ENCODE measurements around the gene SMPD3.

The SMPD3 gene

GRCh38 chr16:68359398-68360191 lies 88.7 kb downstream of the SMPD3 start:
- Mint-ChIP-seq H3K27ac (peak overlapping the region in 1 of 2 donors; percentile 34), H3K9me3 (no peaks in the 10 kb centered on the region), H3K4me3 (no peak overlapping the region), H3K4me1 (peaks cover 58% of the 10 kb centered on the region), H3K27me3 (peaks cover 10% of the 10 kb centered on the region)
- no peak for ATAC-seq
- no peak for DNase-seq

GRCh38 chr16:68358951-68359350 lies 89.4 kb downstream of the SMPD3 start:
- Mint-ChIP-seq H3K27ac (no peak overlapping the region), H3K9me3 (no peaks in the 10 kb centered on the region), H3K4me3 (no peak overlapping the region), H3K4me1 (peaks cover 61% of the 10 kb centered on the region), H3K27me3 (peaks cover 3% of the 10 kb centered on the region)
- ATAC-seq (no peak), DNase-seq (no peak)

GRCh38 chr16:68357923-68358322 lies 90.4 kb downstream of the SMPD3 start:
- H3K4me3 Mint-ChIP-seq: no peak overlapping the region
- ATAC-seq (no peak), DNase-seq (no peak)
- peaks cover 56% of the 10 kb centered on the region for H3K4me1 Mint-ChIP-seq
- no peaks in the 10 kb centered on the region for H3K9me3 Mint-ChIP-seq
- H3K27me3 Mint-ChIP-seq: no peaks in the 10 kb centered on the region
- H3K27ac Mint-ChIP-seq: no peak overlapping the region

- Mint-ChIP-seq H3K4me3 (no peak overlapping the region), H3K4me1 (peaks cover 53% of the 10 kb centered on the region), H3K27me3 (no peaks in the 10 kb centered on the region), H3K27ac (no peak overlapping the region), H3K9me3 (no peaks in the 10 kb centered on the region)
- no peak for DNase-seq
- no peak for ATAC-seq
Measured at GRCh38 chr16:68357521-68357922, 90.8 kb downstream of the SMPD3 start.

GRCh38 chr16:68356919-68357286 lies 91.4 kb downstream of the SMPD3 start:
- Mint-ChIP-seq H3K27me3 (no peaks in the 10 kb centered on the region), H3K4me3 (peak overlapping the region; percentile 33 to 75), H3K9me3 (no peaks in the 10 kb centered on the region), H3K4me1 (peaks cover 53% of the 10 kb centered on the region), H3K27ac (peak overlapping the region; percentile 40 to 71)
- ATAC-seq (no peak), DNase-seq (no peak)

DNA sequence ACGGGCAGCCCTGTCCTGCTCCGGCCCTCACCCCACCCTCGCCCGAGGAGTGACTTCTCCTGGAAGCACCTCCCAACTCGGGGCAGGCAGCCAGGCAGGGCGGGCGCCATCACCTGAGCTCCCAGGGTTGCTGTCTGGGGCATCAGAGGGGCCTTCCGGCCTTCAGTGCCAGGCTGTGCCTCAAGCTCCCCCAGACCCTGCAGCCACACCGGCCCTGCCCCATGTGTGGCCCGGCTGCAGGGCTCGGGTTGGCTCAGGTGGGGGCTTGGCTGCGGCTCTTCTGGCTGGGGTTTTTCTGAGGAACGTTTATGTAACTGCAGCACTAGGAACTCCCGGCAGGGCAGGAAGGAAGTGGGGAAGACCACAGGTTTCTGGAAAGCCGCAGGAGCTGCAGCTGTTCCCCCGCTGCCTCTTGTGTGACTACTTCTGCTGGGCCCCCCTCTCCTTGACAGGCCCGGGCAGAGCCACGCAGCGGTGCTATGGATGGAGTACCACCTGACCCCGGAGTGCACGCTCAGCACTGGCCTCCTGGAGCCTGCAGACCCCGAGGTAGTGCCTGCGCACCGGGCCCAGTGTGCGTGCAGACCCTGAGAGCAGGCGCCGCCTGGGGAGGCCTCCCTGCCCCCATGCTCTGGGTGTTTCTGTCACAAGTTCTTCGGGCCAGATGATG lies 91.9 kb downstream of the SMPD3 start:
- Mint-ChIP-seq H3K9me3 (no peaks in the 10 kb centered on the region), H3K4me3 (peak overlapping the region; percentile 33 to 75), H3K27me3 (no peaks in the 10 kb centered on the region), H3K27ac (peak overlapping the region; percentile 25 to 71), H3K4me1 (peaks cover 53% of the 10 kb centered on the region)
- ATAC-seq: peak; percentile 90
- DNase-seq: peak; percentile 64 to 84

GRCh38 chr16:68355447-68356248 lies 92.7 kb downstream of the SMPD3 start:
- Mint-ChIP-seq H3K27ac (peak overlapping the region in 1 of 2 donors; percentile 21), H3K4me3 (peak overlapping the region; percentile 12 to 75), H3K4me1 (peaks cover 46% of the 10 kb centered on the region), H3K9me3 (no peaks in the 10 kb centered on the region), H3K27me3 (no peaks in the 10 kb centered on the region)
- ATAC-seq (peak; percentile 11), DNase-seq (no peak)

GRCh38 chr16:68354816-68355215 lies 93.5 kb downstream of the SMPD3 start:
- DNase-seq (no peak), ATAC-seq (no peak)
- Mint-ChIP-seq H3K27ac (peak overlapping the region in 1 of 2 donors; percentile 89), H3K27me3 (no peaks in the 10 kb centered on the region), H3K4me1 (peaks cover 40% of the 10 kb centered on the region), H3K4me3 (no peak overlapping the region), H3K9me3 (no peaks in the 10 kb centered on the region)

DNA sequence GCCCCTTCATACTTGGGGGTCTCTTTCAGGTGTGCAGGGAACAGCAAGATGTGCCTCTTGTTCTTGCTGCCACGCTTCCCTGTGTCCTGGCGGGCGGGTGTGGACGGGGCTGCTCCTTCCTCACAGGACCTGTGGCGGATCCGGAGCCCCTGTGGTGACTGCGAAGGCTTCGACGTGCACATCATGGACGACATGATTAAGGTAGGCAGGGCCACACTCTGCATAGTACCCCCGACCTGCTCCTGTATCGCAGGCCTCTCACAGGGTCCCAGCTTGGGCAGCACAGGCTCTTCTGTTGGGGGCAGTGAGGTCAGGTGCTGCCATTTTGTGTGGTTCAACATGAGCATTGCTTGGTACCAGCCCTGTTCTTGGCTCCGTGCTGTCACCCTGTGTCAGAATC lies 94.9 kb downstream of the SMPD3 start:
- Mint-ChIP-seq H3K27ac (no peak overlapping the region), H3K9me3 (no peaks in the 10 kb centered on the region), H3K27me3 (no peaks in the 10 kb centered on the region), H3K4me3 (no peak overlapping the region), H3K4me1 (peaks cover 40% of the 10 kb centered on the region)
- DNase-seq (no peak), ATAC-seq (no peak)

- no peaks in the 10 kb centered on the region for H3K9me3 Mint-ChIP-seq
- DNase-seq (no peak), ATAC-seq (no peak)
- no peak overlapping the region for H3K4me3 Mint-ChIP-seq
- peaks cover 34% of the 10 kb centered on the region for H3K4me1 Mint-ChIP-seq
- H3K27me3 Mint-ChIP-seq: no peaks in the 10 kb centered on the region
- no peak overlapping the region for H3K27ac Mint-ChIP-seq
Measured at GRCh38 chr16:68351991-68352431, 96.3 kb downstream of the SMPD3 start.

DNA sequence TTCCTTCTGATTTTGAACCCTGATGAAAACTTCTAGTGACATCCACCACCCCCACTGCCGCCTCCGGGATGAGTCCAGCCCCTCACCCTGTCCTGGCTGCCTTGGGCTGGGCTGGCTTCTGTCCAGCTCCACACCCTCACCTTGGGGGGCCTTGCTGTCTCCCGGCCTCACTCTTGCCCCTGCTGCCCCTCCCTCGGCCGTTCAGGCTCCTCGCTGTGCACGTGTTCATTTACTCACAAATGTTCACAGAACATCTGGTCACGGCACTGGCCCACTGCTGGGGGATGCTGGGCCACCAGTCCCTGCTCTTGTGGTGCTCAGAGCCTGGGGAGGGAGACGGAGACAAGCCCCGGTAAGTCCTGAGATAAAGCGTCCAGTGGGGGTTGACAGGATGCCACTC lies 96.8 kb downstream of the SMPD3 start:
- H3K27me3 Mint-ChIP-seq: no peaks in the 10 kb centered on the region
- H3K4me3 Mint-ChIP-seq: no peak overlapping the region
- DNase-seq (no peak), ATAC-seq (no peak)
- no peak overlapping the region for H3K27ac Mint-ChIP-seq
- H3K4me1 Mint-ChIP-seq: peaks cover 34% of the 10 kb centered on the region
- no peaks in the 10 kb centered on the region for H3K9me3 Mint-ChIP-seq

GRCh38 chr16:68350813-68351350 lies 97.4 kb downstream of the SMPD3 start:
- H3K27ac Mint-ChIP-seq: no peak overlapping the region
- H3K9me3 Mint-ChIP-seq: no peaks in the 10 kb centered on the region
- DNase-seq: no peak
- no peaks in the 10 kb centered on the region for H3K27me3 Mint-ChIP-seq
- no peak overlapping the region for H3K4me3 Mint-ChIP-seq
- H3K4me1 Mint-ChIP-seq: peaks cover 34% of the 10 kb centered on the region
- ATAC-seq: no peak

- H3K27ac Mint-ChIP-seq: no peak overlapping the region
- no peak for DNase-seq
- H3K27me3 Mint-ChIP-seq: no peaks in the 10 kb centered on the region
- no peak overlapping the region for H3K4me3 Mint-ChIP-seq
- peaks cover 34% of the 10 kb centered on the region for H3K4me1 Mint-ChIP-seq
- no peaks in the 10 kb centered on the region for H3K9me3 Mint-ChIP-seq
- no peak for ATAC-seq
Measured at GRCh38 chr16:68349838-68350410, 98.4 kb downstream of the SMPD3 start.

- H3K4me1 Mint-ChIP-seq: peaks cover 37% of the 10 kb centered on the region
- no peaks in the 10 kb centered on the region for H3K9me3 Mint-ChIP-seq
- H3K27ac Mint-ChIP-seq: no peak overlapping the region
- DNase-seq (no peak), ATAC-seq (no peak)
- no peak overlapping the region for H3K4me3 Mint-ChIP-seq
- H3K27me3 Mint-ChIP-seq: no peaks in the 10 kb centered on the region
Measured at GRCh38 chr16:68348639-68349445, 99.5 kb downstream of the SMPD3 start.

DNA sequence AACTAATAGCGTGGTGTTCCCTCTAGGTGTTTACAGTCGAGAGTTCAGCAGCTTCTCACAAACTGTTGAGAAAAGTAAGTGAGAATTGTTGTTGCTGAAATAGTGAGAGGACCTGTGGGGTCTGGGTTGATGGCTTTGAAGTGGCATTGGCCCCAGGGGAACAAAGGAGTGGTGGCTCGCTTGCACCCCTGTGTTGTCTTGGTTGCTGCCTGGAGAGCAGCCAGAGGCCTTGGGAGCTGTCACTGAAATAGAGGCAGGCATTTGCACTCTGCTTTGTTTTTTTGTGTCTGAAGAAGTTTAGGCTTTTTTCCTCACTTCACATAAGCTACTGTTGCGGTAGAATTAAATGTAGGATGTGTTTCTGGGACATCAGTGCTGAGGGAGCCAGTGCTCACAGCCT lies 100.7 kb downstream of the SMPD3 start:
- Mint-ChIP-seq H3K4me3 (no peak overlapping the region), H3K27ac (no peak overlapping the region), H3K27me3 (no peaks in the 10 kb centered on the region), H3K9me3 (no peaks in the 10 kb centered on the region), H3K4me1 (peaks cover 37% of the 10 kb centered on the region)
- ATAC-seq (no peak), DNase-seq (no peak)
